Choroid plexus epithelial cell (primary cell): ENCODE results near the gene POLR2H.

Source experiments
- DNase-seq: peaks from one replicate; pipeline ENCODE4 v3.0.0-alpha.2; 2010; ENCODE audit warnings: low read depth
- H3K4me3 ChIP-seq: 2 replicates; pipeline ENCODE4 v1.5.1; 2011; ENCODE audit warnings: low read depth, mild to moderate bottlenecking, control low read depth, low read length, moderate library complexity
- CTCF ChIP-seq: conservative IDR thresholded peaks from 2 replicates; pipeline ENCODE4 v1.5.1; 2011; ENCODE audit warnings: low read depth, mild to moderate bottlenecking, control low read depth, inconsistent platforms, low read length, moderate library complexity

POLR2H gene

GRCh38 chr3:184341925-184342324, 19.6 kb upstream of the POLR2H start:
- DNase-seq = no peak
- TF ChIP-seq CTCF = no peak
- H3K4me3 ChIP-seq = no peak overlapping the region

- DNase-seq = peak; percentile 70
- H3K4me3 ChIP-seq = no peak overlapping the region
- no peak for TF ChIP-seq CTCF
These were observed 18.2 kb upstream of the POLR2H start for GRCh38 chr3:184343200-184343876.

GRCh38 chr3:184344579-184345316, 16.8 kb upstream of the POLR2H start:
- no peak for DNase-seq
- no peak overlapping the region for H3K4me3 ChIP-seq
- TF ChIP-seq CTCF = no peak

GRCh38 chr3:184345317-184346144, 16.0 kb upstream of the POLR2H start:
- TF ChIP-seq CTCF = peak; percentile 65
- no peak overlapping the region for H3K4me3 ChIP-seq
- peak; percentile 63 for DNase-seq

GRCh38 chr3:184346480-184347190, 14.9 kb upstream of the POLR2H start:
- no peak for TF ChIP-seq CTCF
- DNase-seq = no peak
- H3K4me3 ChIP-seq = no peak overlapping the region

- no peak for TF ChIP-seq CTCF
- H3K4me3 ChIP-seq = no peak overlapping the region
- peak; percentile 66 for DNase-seq
These were observed 14.0 kb upstream of the POLR2H start for GRCh38 chr3:184347321-184348056.
